Uterus (tissue), 4 donors: ENCODE measurements around the gene PCNX2. TPM values are rescaled to one million over a fixed set of nuclear protein-coding genes. Genes with fewer than 3 reads are reported as not detected.

Source experiments
- DNase-seq, 2 donors: peaks; one replicate each; pipeline ENCODE4 v3.0.0-alpha.2; 2019 to 2020
- H3K27ac ChIP-seq, 2 donors: fragments of 200-600 bp; sonication (generic); 1 replicate in 1 of 2; 2 replicates in 1 of 2; pipeline ENCODE4 v1.5.1; 2016 to 2018
- H3K27me3 ChIP-seq, 2 donors: fragments of 200-600 bp; sonication (generic); one replicate each; pipeline ENCODE4 v1.5.1; 2018 to 2019; ENCODE audit warnings: control low read depth in 1 of 2
- H3K36me3 ChIP-seq, 2 donors: fragments of 200-600 bp; sonication (generic); one replicate each; pipeline ENCODE4 v1.5.1; 2019; ENCODE audit warnings: control low read depth in 1 of 2
- H3K4me1 ChIP-seq, 2 donors: fragments of 200-600 bp; sonication (generic); one replicate each; pipeline ENCODE4 v1.5.1; 2018 to 2019; ENCODE audit warnings: control low read depth in 1 of 2
- H3K4me3 ChIP-seq, 2 donors: fragments of 200-600 bp; sonication (generic); 1 replicate in 1 of 2; 2 replicates in 1 of 2; pipeline ENCODE4 v1.5.1; 2018 to 2019; ENCODE audit warnings: mild to moderate bottlenecking in 1 of 2
- H3K9me3 ChIP-seq, 2 donors: fragments of 200-600 bp; sonication (generic); one replicate each; pipeline ENCODE4 v1.5.1; 2019; ENCODE audit warnings: control low read depth in 1 of 2
- CTCF ChIP-seq, 4 experiments: fragments of 200-600 bp in 2 of 4; fragments of 450-650 bp in 2 of 4; sonication (generic) in 2 of 4; IDR thresholded peaks; one replicate each; pipeline ENCODE4 v1.5.1; 2016 to 2019; ENCODE audit warnings: antibody characterized with exemption in 4 of 4, mild to moderate bottlenecking in 2 of 4, moderate library complexity in 1 of 4
- POLR2A ChIP-seq, 2 donors: fragments of 450-650 bp; IDR thresholded peaks; one replicate each; pipeline ENCODE4 v1.6.1; 2016; ENCODE audit warnings: antibody characterized with exemption in 2 of 2, mild to moderate bottlenecking in 1 of 2, moderate library complexity in 1 of 2
- intact Hi-C: fragments of 100-400 bp; cut with DNase I; formaldehyde crosslinking; loops from one replicate; pipeline ENCODE4 v1.15.1; 2023; ENCODE audit warnings: low total_unique reads
- total RNA-seq, 4 donors: library from RNA; depleted of rRNA in 3 of 4; stranded (reverse); fragments of >200 nt in 3 of 4; gene quantifications; one replicate each; pipeline versions ENCODE4 v1.1.0 to v1.2.4, GENCODE V29; 2014 to 2023
- donor health status: DM: yes; HTN: yes; CAD: no.

PCNX2 gene
- total RNA-seq, 4 donors from 2014 or later: 4.1 to 36.2 (median 14.1) TPM

GRCh38 chr1:232973652-232974611, 321.6 kb downstream of the PCNX2 start:
- Histone ChIP-seq H3K27me3 (no peaks in the 10 kb centered on the region), H3K9me3 (no peaks in the 10 kb centered on the region), H3K36me3 (no peaks in the 10 kb centered on the region), H3K4me1 (no peaks in the 10 kb centered on the region), H3K4me3 (no peak overlapping the region), H3K27ac (no peak overlapping the region)
- intact Hi-C loops: no loop called here
- no peak for TF ChIP-seq CTCF (IDR thresholded peaks at IDR 0.05)
- no peak for TF ChIP-seq POLR2A (IDR thresholded peaks at IDR 0.05)
- no peak for DNase-seq

- Histone ChIP-seq H3K9me3 (no peaks in the 10 kb centered on the region), H3K4me1 (no peaks in the 10 kb centered on the region), H3K4me3 (no peak overlapping the region), H3K27ac (no peak overlapping the region), H3K27me3 (no peaks in the 10 kb centered on the region), H3K36me3 (no peaks in the 10 kb centered on the region)
- no peak for TF ChIP-seq POLR2A (IDR thresholded peaks at IDR 0.05)
- intact Hi-C loops: no loop called here
- no peak for DNase-seq
Observed at GRCh38 chr1:232970508-232970907, 325.0 kb downstream of the PCNX2 start.

GRCh38 chr1:232969799-232970198, 325.7 kb downstream of the PCNX2 start:
- Histone ChIP-seq H3K4me3 (no peak overlapping the region), H3K27ac (no peak overlapping the region), H3K36me3 (no peaks in the 10 kb centered on the region), H3K9me3 (no peaks in the 10 kb centered on the region), H3K27me3 (no peaks in the 10 kb centered on the region), H3K4me1 (no peaks in the 10 kb centered on the region)
- TF ChIP-seq CTCF (IDR thresholded peaks at IDR 0.05) (no peak), POLR2A (IDR thresholded peaks at IDR 0.05) (no peak)
- DNase-seq: no peak
- intact Hi-C loops: no loop called here

GRCh38 chr1:232968965-232969364, 326.6 kb downstream of the PCNX2 start:
- no peak overlapping the region for H3K4me3 ChIP-seq
- no peak overlapping the region for H3K27ac ChIP-seq
- TF ChIP-seq POLR2A (IDR thresholded peaks at IDR 0.05) (no peak), CTCF (IDR thresholded peaks at IDR 0.05) (no peak)
- intact Hi-C loops: no loop called here
- no peaks in the 10 kb centered on the region for H3K4me1 ChIP-seq
- no peak for DNase-seq
- H3K27me3 ChIP-seq: no peaks in the 10 kb centered on the region
- no peaks in the 10 kb centered on the region for H3K9me3 ChIP-seq
- no peaks in the 10 kb centered on the region for H3K36me3 ChIP-seq

- H3K9me3 ChIP-seq: no peaks in the 10 kb centered on the region
- no peaks in the 10 kb centered on the region for H3K36me3 ChIP-seq
- no peak overlapping the region for H3K4me3 ChIP-seq
- no peaks in the 10 kb centered on the region for H3K4me1 ChIP-seq
- intact Hi-C loops: no loop called here
- TF ChIP-seq CTCF (IDR thresholded peaks at IDR 0.05): no peak
- no peak for TF ChIP-seq POLR2A (IDR thresholded peaks at IDR 0.05)
- no peak overlapping the region for H3K27ac ChIP-seq
- no peak for DNase-seq
- H3K27me3 ChIP-seq: no peaks in the 10 kb centered on the region
Observed at GRCh38 chr1:232968391-232968790, 327.1 kb downstream of the PCNX2 start.
